Suprapubic skin (tissue), 4 donors: ENCODE data around the gene CADM4. TPM values are rescaled to one million over a fixed set of nuclear protein-coding genes. Genes with fewer than 3 reads are reported as not detected.
"Not testable (repeated sequence)": the region's sequence is repeated elsewhere in the genome, so short reads cannot be mapped to it uniquely, and the experiment has no call there.

Experiments
- DNase-seq, 2 donors: peaks; one replicate each; pipeline ENCODE4 v3.0.0-alpha.2; 2019; ENCODE audit warnings: low spot score in 2 of 2
- H3K27ac ChIP-seq: fragments of 200-600 bp; sonication (generic); one replicate; pipeline ENCODE4 v1.5.1; 2019
- H3K27me3 ChIP-seq: fragments of 200-600 bp; sonication (generic); one replicate; pipeline ENCODE4 v1.5.1; 2019
- H3K36me3 ChIP-seq: fragments of 200-600 bp; sonication (generic); one replicate; pipeline ENCODE4 v1.5.1; 2019
- H3K4me1 ChIP-seq: fragments of 200-600 bp; sonication (generic); one replicate; pipeline ENCODE4 v1.5.1; 2019
- H3K4me3 ChIP-seq: fragments of 200-600 bp; sonication (generic); one replicate; pipeline ENCODE4 v1.5.1; 2019; ENCODE audit warnings: mild to moderate bottlenecking
- H3K9me3 ChIP-seq: fragments of 200-600 bp; sonication (generic); one replicate; pipeline ENCODE4 v1.5.1; 2019
- EP300 ChIP-seq: sonication (generic); formaldehyde crosslinking; IDR thresholded peaks from one replicate; pipeline ENCODE4 v1.6.1; 2017; ENCODE audit warnings: antibody characterized with exemption
- POLR2A ChIP-seq, 2 donors: fragments of 450-650 bp; IDR thresholded peaks; one replicate each; pipeline ENCODE4 v1.6.1; 2017; ENCODE audit warnings: antibody characterized with exemption in 2 of 2, mild to moderate bottlenecking in 2 of 2, moderate library complexity in 2 of 2
- POLR2AphosphoS5 ChIP-seq, 3 donors: sonication (generic); formaldehyde crosslinking; IDR thresholded peaks; one replicate each; pipeline ENCODE4 v1.6.1; 2017; ENCODE audit warnings: antibody characterized with exemption in 3 of 3
- WGBS: methylation state at CpG from one replicate; pipeline ENCODE4 v1.1.5; 2018; 5-methylcytosine and 5-hydroxymethylcytosine counted together
- total RNA-seq, 4 donors: library from RNA; depleted of rRNA; stranded (reverse); fragments of >200 nt; gene quantifications; one replicate each; pipeline ENCODE4 v1.1.0, GENCODE V29; 2016
- TF ChIP-seq, protein P1 (sequence below), 2 donors: fragments of 200-600 bp in 1 of 2; fragments of 450-650 bp in 1 of 2; sonication (generic) in 1 of 2; IDR thresholded peaks; one replicate each; pipeline ENCODE4 v1.5.1; 2016 to 2019; ENCODE audit warnings: antibody characterized with exemption in 2 of 2, mild to moderate bottlenecking in 1 of 2, moderate library complexity in 1 of 2

Gene CADM4
- total RNA-seq, 4 donors from 2014 or later = 14.1 to 23.8 (median 15.7) TPM

DNA sequence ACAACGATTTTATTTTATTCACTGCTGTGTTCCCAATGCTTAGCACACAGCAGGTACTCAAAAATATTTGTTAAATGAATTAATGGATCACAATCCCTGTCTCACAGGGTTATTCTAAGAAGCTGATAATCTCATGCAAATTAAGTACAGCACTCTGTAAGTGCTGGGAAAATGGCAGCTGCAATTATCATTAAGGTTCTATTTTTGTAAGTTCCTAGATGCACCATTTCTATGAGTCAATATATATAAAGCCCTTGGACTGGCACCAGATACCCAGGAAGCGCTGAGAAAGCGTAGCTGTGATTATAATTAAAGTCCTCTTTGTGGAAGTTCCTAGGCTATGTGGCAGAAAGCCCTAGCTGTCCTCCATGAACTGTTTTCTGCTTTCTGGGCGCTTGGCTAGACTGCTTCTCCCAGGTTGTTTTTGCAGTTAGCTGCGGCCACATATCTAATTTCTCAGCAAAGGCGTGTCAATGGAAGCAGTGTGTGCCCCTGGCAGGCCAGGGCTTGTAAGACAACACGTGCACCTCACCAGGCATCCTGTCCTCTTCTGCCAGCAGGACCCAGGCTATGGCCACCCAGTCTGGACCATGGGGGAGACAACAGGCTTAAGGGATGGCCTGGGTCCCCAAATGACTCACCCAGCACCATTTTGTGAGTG, 33.0 kb downstream of the CADM4 start:
- no peak for DNase-seq
- Histone ChIP-seq H3K36me3 (peaks cover 18% of the 10 kb centered on the region), H3K27ac (peak overlapping the region; percentile 52), H3K4me1 (peaks cover 24% of the 10 kb centered on the region), H3K4me3 (no peak overlapping the region), H3K27me3 (no peaks in the 10 kb centered on the region), H3K9me3 (no peaks in the 10 kb centered on the region)
- TF ChIP-seq POLR2AphosphoS5 (IDR thresholded peaks at IDR 0.05) = peak in 1 of 3 donors; percentile 47
- TF ChIP-seq EP300 = no peak
- TF ChIP-seq, protein P1, sequence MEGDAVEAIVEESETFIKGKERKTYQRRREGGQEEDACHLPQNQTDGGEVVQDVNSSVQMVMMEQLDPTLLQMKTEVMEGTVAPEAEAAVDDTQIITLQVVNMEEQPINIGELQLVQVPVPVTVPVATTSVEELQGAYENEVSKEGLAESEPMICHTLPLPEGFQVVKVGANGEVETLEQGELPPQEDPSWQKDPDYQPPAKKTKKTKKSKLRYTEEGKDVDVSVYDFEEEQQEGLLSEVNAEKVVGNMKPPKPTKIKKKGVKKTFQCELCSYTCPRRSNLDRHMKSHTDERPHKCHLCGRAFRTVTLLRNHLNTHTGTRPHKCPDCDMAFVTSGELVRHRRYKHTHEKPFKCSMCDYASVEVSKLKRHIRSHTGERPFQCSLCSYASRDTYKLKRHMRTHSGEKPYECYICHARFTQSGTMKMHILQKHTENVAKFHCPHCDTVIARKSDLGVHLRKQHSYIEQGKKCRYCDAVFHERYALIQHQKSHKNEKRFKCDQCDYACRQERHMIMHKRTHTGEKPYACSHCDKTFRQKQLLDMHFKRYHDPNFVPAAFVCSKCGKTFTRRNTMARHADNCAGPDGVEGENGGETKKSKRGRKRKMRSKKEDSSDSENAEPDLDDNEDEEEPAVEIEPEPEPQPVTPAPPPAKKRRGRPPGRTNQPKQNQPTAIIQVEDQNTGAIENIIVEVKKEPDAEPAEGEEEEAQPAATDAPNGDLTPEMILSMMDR (IDR thresholded peaks at IDR 0.05) = no peak
- 32% methylated on average over 7 of the region's 7 CpGs for WGBS

- peaks cover 24% of the 10 kb centered on the region for H3K4me1 ChIP-seq
- WGBS = 51% methylated on average over 7 of the region's 7 CpGs
- no peaks in the 10 kb centered on the region for H3K9me3 ChIP-seq
- no peak for DNase-seq
- peak overlapping the region; percentile 52 for H3K27ac ChIP-seq
- TF ChIP-seq EP300 (no peak), POLR2A (IDR thresholded peaks at IDR 0.05) (no peak), POLR2AphosphoS5 (IDR thresholded peaks at IDR 0.05) (no peak)
- TF ChIP-seq, protein P1 (IDR thresholded peaks at IDR 0.05) = no peak
- H3K36me3 ChIP-seq = peaks cover 12% of the 10 kb centered on the region
- no peaks in the 10 kb centered on the region for H3K27me3 ChIP-seq
- no peak overlapping the region for H3K4me3 ChIP-seq
Measured at GRCh38 chr19:43605875-43606568, 33.6 kb downstream of the CADM4 start.

GRCh38 chr19:43600326-43600725, 39.3 kb downstream of the CADM4 start:
- H3K36me3 ChIP-seq = peaks cover 13% of the 10 kb centered on the region
- not testable (repeated sequence) for H3K27ac ChIP-seq

GRCh38 chr19:43599635-43600295, 39.9 kb downstream of the CADM4 start:
- TF ChIP-seq EP300 (no peak), POLR2A (IDR thresholded peaks at IDR 0.05) (no peak), POLR2AphosphoS5 (IDR thresholded peaks at IDR 0.05) (no peak)
- TF ChIP-seq, protein P1 (IDR thresholded peaks at IDR 0.05) = no peak
- Histone ChIP-seq H3K4me3 (no peak overlapping the region), H3K9me3 (no peaks in the 10 kb centered on the region), H3K36me3 (peaks cover 13% of the 10 kb centered on the region), H3K27ac (no peak overlapping the region), H3K4me1 (peaks cover 22% of the 10 kb centered on the region), H3K27me3 (no peaks in the 10 kb centered on the region)
- DNase-seq = no peak
- WGBS = 58% methylated on average over 4 of the region's 4 CpGs

More at GRCh38 chr19:43600326-43600725, 39.3 kb downstream of the CADM4 start:
- not testable (repeated sequence) for DNase-seq, H3K27me3 ChIP-seq, H3K9me3 ChIP-seq, H3K4me3 ChIP-seq
- 52% methylated on average over 5 of the region's 5 CpGs for WGBS
- H3K4me1 ChIP-seq = peaks cover 23% of the 10 kb centered on the region

DNA sequence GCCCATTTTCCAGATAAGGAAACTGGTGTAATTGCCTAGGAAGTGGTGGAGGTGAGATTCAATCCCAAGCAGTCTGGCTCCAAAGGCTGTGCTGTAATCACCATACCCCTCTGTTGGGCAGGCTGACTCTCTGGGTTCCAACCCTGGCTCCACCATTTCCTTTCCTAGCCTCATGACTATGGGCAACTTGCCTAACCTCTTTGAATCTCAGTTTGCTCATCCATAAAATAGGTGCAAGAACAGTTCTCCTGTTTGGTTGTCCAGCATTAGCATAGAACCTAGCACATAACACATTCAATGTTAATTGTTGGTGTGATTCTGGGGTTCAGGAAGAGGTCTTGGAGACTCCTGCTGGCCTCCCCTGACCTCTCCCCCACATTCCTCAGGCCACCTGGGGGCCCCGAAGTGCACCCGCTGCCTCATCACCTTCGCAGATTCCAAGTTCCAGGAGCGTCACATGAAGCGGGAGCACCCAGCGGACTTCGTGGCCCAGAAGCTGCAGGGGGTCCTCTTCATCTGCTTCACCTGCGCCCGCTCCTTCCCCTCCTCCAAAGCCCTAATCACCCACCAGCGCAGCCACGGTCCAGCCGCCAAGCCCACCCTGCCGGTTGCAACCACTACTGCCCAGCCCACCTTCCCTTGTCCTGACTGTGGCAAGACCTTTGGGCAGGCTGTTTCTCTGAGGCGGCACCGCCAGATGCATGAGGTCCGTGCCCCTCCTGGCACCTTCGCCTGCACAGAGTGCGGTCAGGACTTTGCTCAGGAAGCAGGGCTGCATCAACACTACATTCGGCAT, 41.0 kb downstream of the CADM4 start:
- 91% methylated on average over 17 of the region's 19 CpGs for WGBS
- Histone ChIP-seq H3K36me3 (peaks cover 13% of the 10 kb centered on the region), H3K9me3 (no peaks in the 10 kb centered on the region), H3K27me3 (no peaks in the 10 kb centered on the region), H3K4me3 (no peak overlapping the region), H3K4me1 (peaks cover 34% of the 10 kb centered on the region), H3K27ac (no peak overlapping the region)
- DNase-seq = no peak
- TF ChIP-seq POLR2AphosphoS5 (IDR thresholded peaks at IDR 0.05) = no peak
- no peak for TF ChIP-seq POLR2A (IDR thresholded peaks at IDR 0.05)
- no peak for TF ChIP-seq EP300
- TF ChIP-seq, protein P1 (IDR thresholded peaks at IDR 0.05) = no peak
